Activated T-cell treated with anti-CD3 and anti-CD28 coated beads, Interleukin-2, amount 50 U/mL, for 1 hour (primary cell): Measurements from ENCODE around the gene S100Z.

Experiments
- DNase-seq: peaks from one replicate; pipeline ENCODE4 v3.0.0-alpha.2; 2020

S100Z gene

DNA sequence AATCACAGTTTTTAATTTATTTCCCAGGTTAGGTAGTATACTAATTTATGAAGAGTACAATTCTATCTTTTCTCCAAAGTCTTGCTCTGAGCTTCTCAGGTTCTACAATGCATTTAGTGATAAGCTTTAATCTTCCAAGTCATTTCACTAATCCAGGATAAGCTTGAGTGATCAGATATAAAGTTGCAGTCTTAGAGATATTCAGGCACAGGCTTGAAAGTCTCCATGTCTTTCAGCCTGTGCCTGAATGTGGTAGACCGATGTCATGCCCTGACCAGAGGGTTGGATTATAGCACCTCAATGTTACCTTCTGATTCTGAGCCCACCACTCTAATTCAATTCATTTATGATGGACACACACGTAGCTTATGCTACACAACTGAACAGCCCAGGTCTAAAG, 106.2 kb downstream of the S100Z start:
- DNase-seq: no peak

DNA sequence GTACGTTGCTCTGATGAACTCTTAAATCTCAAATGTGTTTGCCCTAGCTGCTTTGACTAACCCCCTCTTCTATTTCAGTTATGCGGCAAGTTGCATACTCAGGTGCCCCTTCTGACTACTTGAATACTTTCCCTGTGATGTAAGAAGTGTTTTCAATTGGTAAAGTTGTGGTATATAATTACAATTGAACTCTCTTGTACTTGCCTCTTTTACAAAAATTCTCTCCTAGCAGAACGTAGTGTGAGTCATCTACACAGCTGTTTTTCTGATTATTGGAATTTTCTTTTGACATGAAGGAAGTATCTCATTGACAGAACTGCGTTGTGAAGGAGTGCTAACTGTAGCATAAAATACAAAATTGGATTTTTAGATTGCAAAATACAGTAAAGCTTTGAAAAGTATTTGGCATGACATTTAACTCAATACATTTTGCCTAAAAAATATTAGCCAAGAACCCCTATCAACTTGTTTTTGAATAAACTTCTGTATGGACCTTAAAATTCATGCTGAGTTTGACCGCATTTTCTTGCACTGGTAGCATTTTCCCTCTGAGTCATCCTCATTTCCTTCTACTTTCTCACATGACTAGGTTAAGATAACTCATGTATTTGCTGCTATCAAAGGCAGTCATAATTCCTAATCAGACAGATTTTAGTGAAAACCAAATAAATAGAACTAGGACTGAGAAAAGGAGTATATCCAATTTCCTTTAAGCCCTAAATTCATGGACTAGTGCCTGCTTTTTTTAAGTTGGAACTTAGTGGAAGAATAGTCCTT, 109.4 kb downstream of the S100Z start:
- DNase-seq: no peak

DNA sequence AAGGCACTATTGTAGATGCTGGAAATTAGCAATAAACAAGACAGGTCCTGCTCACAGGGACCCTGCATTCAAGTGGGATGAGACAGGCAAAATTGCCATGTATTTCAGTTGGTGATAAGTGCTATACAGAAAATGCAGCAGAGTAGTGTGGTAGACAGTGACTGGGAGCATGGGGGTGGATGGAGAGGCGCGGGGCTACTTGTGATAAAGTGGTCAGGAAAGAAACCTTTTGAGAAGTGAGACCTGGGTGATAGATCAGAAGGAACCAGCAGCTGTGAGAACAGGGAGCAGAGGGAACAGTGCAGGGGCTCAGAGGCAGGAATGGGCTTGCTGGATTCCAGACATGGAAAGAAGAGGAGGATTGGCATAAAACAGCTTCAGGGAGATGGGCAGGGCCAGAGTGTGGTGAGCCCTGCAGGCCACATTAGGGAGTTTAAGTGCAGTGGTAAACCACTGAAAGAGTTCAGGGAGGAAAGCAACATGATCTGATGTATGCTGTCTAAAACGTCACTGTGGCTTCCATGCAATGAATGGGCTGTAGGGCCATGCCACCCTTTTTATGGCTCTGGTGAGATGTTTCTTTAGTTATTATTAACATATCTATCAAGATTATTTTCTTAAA, 110.3 kb downstream of the S100Z start:
- DNase-seq: no peak

DNA sequence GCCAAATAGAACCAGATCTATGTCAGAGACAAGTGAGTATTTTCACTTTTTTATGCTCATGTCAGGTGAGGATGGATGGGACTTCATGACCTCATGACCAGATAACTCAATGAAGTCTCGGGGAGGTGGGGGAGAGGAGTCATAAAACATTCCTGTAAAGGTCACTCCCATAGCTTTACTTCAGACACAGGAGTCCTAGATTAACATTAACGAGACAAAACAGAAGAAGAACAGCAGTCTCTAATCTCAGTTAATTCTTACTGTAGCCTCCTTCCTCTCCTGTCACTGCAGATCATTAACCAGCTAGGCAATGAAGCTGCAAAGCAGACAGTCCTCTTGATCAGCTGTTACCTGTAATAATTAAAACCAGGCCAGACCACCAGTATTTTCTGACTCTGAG, 114.2 kb downstream of the S100Z start:
- no peak for DNase-seq
